Activated CD4-positive, alpha-beta T cell treated with anti-CD3 and anti-CD28 coated beads, Interleukin-2, Interleukin-4, amounts not matched to agents 100 ng/mL and 50 ng/mL, durations not matched to agents 16 hours and 8 hours (primary cell): Measurements from ENCODE around the gene PNKD.

ENCODE experiments used
- DNase-seq: peaks from one replicate; pipeline ENCODE4 v3.0.0-alpha.2; 2020; ENCODE audit warnings: low spot score

The PNKD gene

GRCh38 chr2:218370410-218371063 is 100.2 kb downstream of the PNKD start:
- DNase-seq, result no peak

GRCh38 chr2:218371983-218372350 is 101.6 kb downstream of the PNKD start:
- DNase-seq, result no peak

- no peak for DNase-seq
Observed at GRCh38 chr2:218374795-218375194, 104.5 kb downstream of the PNKD start.

GRCh38 chr2:218375212-218375611 is 104.9 kb downstream of the PNKD start:
- no peak for DNase-seq

- DNase-seq, result no peak
Observed at GRCh38 chr2:218378053-218378452, 107.7 kb downstream of the PNKD start.

GRCh38 chr2:218381916-218382366 is 111.6 kb downstream of the PNKD start, which contains the start of gene SLC11A1:
Gene SLC11A1 (plus strand): TSS chr2:218382273. CDS start chr2:218382369, 96 bp downstream.
- DNase-seq, result no peak

- DNase-seq, result no peak
Observed at GRCh38 chr2:218382785-218383184, 112.5 kb downstream of the PNKD start.

- no peak for DNase-seq
Observed at GRCh38 chr2:218383892-218384519, 113.7 kb downstream of the PNKD start.

GRCh38 chr2:218384975-218385374 is 114.7 kb downstream of the PNKD start:
- no peak for DNase-seq

GRCh38 chr2:218386505-218387368 is 116.4 kb downstream of the PNKD start:
- no peak for DNase-seq

GRCh38 chr2:218387369-218388194 is 117.3 kb downstream of the PNKD start:
- no peak for DNase-seq

GRCh38 chr2:218389333-218390150 is 119.2 kb downstream of the PNKD start:
- no peak for DNase-seq

- DNase-seq, result no peak
Observed at GRCh38 chr2:218391202-218391601, 120.9 kb downstream of the PNKD start.

- DNase-seq, result no peak
Observed at GRCh38 chr2:218392459-218392858, 122.1 kb downstream of the PNKD start.

- no peak for DNase-seq
Observed at GRCh38 chr2:218392891-218393462, 122.7 kb downstream of the PNKD start.

GRCh38 chr2:218393750-218394290 is 123.5 kb downstream of the PNKD start:
- no peak for DNase-seq

GRCh38 chr2:218394298-218395089 is 124.2 kb downstream of the PNKD start:
- DNase-seq, result no peak

GRCh38 chr2:218395090-218395444 is 124.7 kb downstream of the PNKD start:
- DNase-seq, result no peak

GRCh38 chr2:218395456-218395825 is 125.1 kb downstream of the PNKD start:
- no peak for DNase-seq
